GM23338 (cell line): Measurements from ENCODE around the gene FHIT. TPM values are rescaled to one million over a fixed set of nuclear protein-coding genes. Genes with fewer than 3 reads are reported as not detected.

Experiments used
- ATAC-seq: fragments of 200-7000 bp; cut with Tn5 transposase; 3 replicates; pipeline ENCODE4 v1.9.1; 2020
- DNase-seq: peaks from one replicate; pipeline ENCODE4 v3.0.0-alpha.2; 2015; ENCODE audit warnings: low spot score
- H2AFZ ChIP-seq: fragments of 200-600 bp; sonication (generic); 2 replicates; pipeline ENCODE4 v1.8.0; 2016; ENCODE audit warnings: antibody characterized with exemption, mild to moderate bottlenecking, moderate library complexity
- H3F3A ChIP-seq: fragments of 200-600 bp; sonication (generic); replicated peaks from 2 replicates; pipeline ENCODE4 v1.8.0; 2017; ENCODE audit warnings: antibody characterized with exemption, mixed run types, low read depth
- H3K27ac ChIP-seq: fragments of 200-600 bp; sonication (generic); 2 replicates; pipeline ENCODE4 v1.6.1; 2016; ENCODE audit warnings: low read depth
- H3K27me3 ChIP-seq: fragments of 200-600 bp; sonication (generic); 2 replicates; pipeline ENCODE4 v1.8.0; 2016; ENCODE audit warnings: mild to moderate bottlenecking, mixed run types, moderate library complexity; ENCODE audit not compliant: insufficient read depth
- H3K36me3 ChIP-seq: fragments of 200-600 bp; sonication (generic); 2 replicates; pipeline ENCODE4 v1.8.0; 2016; ENCODE audit warnings: mild to moderate bottlenecking; ENCODE audit not compliant: insufficient read depth
- H3K4me1 ChIP-seq: fragments of 200-600 bp; sonication (generic); 2 replicates; pipeline ENCODE4 v1.8.0; 2016; ENCODE audit warnings: mild to moderate bottlenecking, moderate library complexity; ENCODE audit not compliant: insufficient read depth
- H3K4me2 ChIP-seq: fragments of 200-600 bp; sonication (generic); 2 replicates; pipeline ENCODE4 v1.7.1; 2017; ENCODE audit warnings: mixed run types
- H3K4me3 ChIP-seq: fragments of 200-600 bp; sonication (generic); 2 replicates; pipeline ENCODE4 v1.6.1; 2016; ENCODE audit warnings: mixed run types
- H3K79me2 ChIP-seq: fragments of 200-600 bp; sonication (generic); replicated peaks from 2 replicates; pipeline ENCODE4 v1.8.0; 2017; ENCODE audit warnings: mild to moderate bottlenecking; ENCODE audit not compliant: insufficient read depth
- H3K9me2 ChIP-seq: fragments of 200-600 bp; sonication (generic); 2 replicates; pipeline ENCODE4 v1.8.0; 2017; ENCODE audit not compliant: insufficient read depth
- H4K20me1 ChIP-seq: fragments of 200-600 bp; sonication (generic); replicated peaks from 2 replicates; pipeline ENCODE4 v1.8.0; 2017; ENCODE audit warnings: mild to moderate bottlenecking; ENCODE audit not compliant: insufficient read depth
- H3K27ac Mint-ChIP-seq: 2 replicates; pipeline ENCODE4 v1.8.0; 2020; ENCODE audit warnings: inconsistent platforms, mild to moderate bottlenecking, moderate library complexity, mixed read lengths
- H3K27me3 Mint-ChIP-seq: 3 replicates; pipeline ENCODE4 v1.8.0; 2022; ENCODE audit warnings: low read depth, mild to moderate bottlenecking, moderate library complexity, mixed read lengths, inconsistent platforms; ENCODE audit not compliant: insufficient read depth, poor library complexity
- H3K36me3 Mint-ChIP-seq: 3 replicates; pipeline ENCODE4 v1.8.0; 2021; ENCODE audit warnings: low read depth, mild to moderate bottlenecking, inconsistent platforms, moderate library complexity, mixed read lengths
- H3K4me1 Mint-ChIP-seq: 3 replicates; pipeline ENCODE4 v1.8.0; 2020; ENCODE audit warnings: mild to moderate bottlenecking, inconsistent platforms, mixed read lengths
- H3K4me3 Mint-ChIP-seq: 3 replicates; pipeline ENCODE4 v1.8.0; 2021; ENCODE audit warnings: moderate library complexity, mild to moderate bottlenecking, inconsistent platforms, mixed read lengths
- H3K9me3 Mint-ChIP-seq: 3 replicates; pipeline ENCODE4 v1.8.0; 2020; ENCODE audit warnings: moderate library complexity, mild to moderate bottlenecking, inconsistent platforms, mixed read lengths
- CREB1 ChIP-seq: fragments of 250-450 bp; sonication (Bioruptor Pico); IDR thresholded peaks from 2 replicates; pipeline ENCODE4 v1.5.0; 2020; ENCODE audit warnings: low read depth, mild to moderate bottlenecking, moderate library complexity
- CTCF ChIP-seq, 2 experiments: fragments of 200-600 bp in 1 of 2; sonication (generic) in 1 of 2; conservative IDR thresholded peaks; 2 replicates each; pipeline versions ENCODE4 v1.5.1 to v1.6.1; 2016 to 2017; ENCODE audit warnings: antibody characterized with exemption in 2 of 2, low read depth in 2 of 2, mild to moderate bottlenecking in 2 of 2, moderate library complexity in 1 of 2
- EZH2 ChIP-seq: fragments of 200-600 bp; sonication (generic); IDR thresholded peaks from one replicate; pipeline ENCODE4 v1.8.0; 2017; ENCODE audit warnings: antibody characterized with exemption, mild to moderate bottlenecking, low read depth; ENCODE audit not compliant: unreplicated experiment
- EZH2phosphoT487 ChIP-seq: fragments of 200-600 bp; sonication (generic); IDR thresholded peaks from one replicate; pipeline ENCODE4 v1.8.1; 2018; ENCODE audit warnings: antibody characterized with exemption; ENCODE audit not compliant: unreplicated experiment
- JUNB ChIP-seq: IDR thresholded peaks from one replicate; pipeline ENCODE4 v1.6.1; 2016; ENCODE audit warnings: antibody characterized with exemption; ENCODE audit not compliant: unreplicated experiment
- NANOG ChIP-seq: IDR thresholded peaks from 2 replicates; pipeline ENCODE4 v1.6.1; 2016; ENCODE audit warnings: antibody characterized with exemption, borderline replicate concordance
- POLR2AphosphoS5 ChIP-seq: IDR thresholded peaks from 2 replicates; pipeline ENCODE4 v1.6.1; 2016; ENCODE audit warnings: antibody characterized with exemption, low read depth
- STAT1 ChIP-seq: IDR thresholded peaks from one replicate; pipeline ENCODE4 v1.6.1; 2016; ENCODE audit warnings: antibody characterized with exemption; ENCODE audit not compliant: unreplicated experiment
- ZNF114 ChIP-seq: fragments of 250-450 bp; sonication (Bioruptor Pico); IDR thresholded peaks from 2 replicates; pipeline ENCODE4 v1.5.0; 2020; ENCODE audit warnings: mild to moderate bottlenecking, moderate library complexity
- ZNF331 ChIP-seq: fragments of 250-450 bp; sonication (Bioruptor Pico); IDR thresholded peaks from 2 replicates; pipeline ENCODE4 v1.5.0; 2020; ENCODE audit warnings: low read depth, mild to moderate bottlenecking, moderate library complexity
- ZNF462 ChIP-seq: fragments of 250-450 bp; sonication (Bioruptor Pico); IDR thresholded peaks from 2 replicates; pipeline ENCODE4 v1.5.0; 2020; ENCODE audit warnings: mild to moderate bottlenecking, moderate library complexity
- polyA plus RNA-seq: library from polyadenylated mRNA; unstranded; fragments of >200 nt; fragmentation: Nextera tagmentation; extraction: Ambion mirVana; gene quantifications from 2 replicates; pipeline ENCODE4 v1.2.1, GENCODE V29; 2016
- total RNA-seq: library from RNA; depleted of rRNA; stranded (reverse); fragments of >200 nt; shearing (Covaris generic); gene quantifications from 2 replicates; pipeline ENCODE4 v1.2.3, GENCODE V29; 2014
- TF ChIP-seq, protein P1 (sequence below): IDR thresholded peaks from 2 replicates; pipeline ENCODE4 v1.6.1; 2016; ENCODE audit warnings: antibody characterized with exemption

FHIT gene
- total and polyA plus RNA-seq, 2 experiments from 2014 or later, result 3.0 to 8.3 TPM

DNA sequence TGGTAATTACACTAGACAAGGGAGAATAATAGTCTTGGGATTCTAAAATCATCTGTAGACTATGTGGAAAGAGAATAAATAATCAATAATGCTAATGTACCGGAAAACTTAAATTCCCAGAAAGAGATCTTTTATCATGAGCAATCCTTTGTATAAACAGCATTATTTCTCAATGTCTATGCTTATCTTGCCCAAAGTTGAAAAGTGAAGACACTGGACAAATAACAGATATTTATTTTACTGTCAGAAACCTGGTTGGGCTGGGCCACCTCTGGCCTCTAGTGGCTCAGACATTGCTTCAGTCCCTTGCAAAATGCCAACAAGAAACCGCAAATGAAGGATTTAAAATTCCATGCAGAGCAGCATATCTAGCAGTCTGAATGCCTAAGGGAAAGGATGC, 409.9 kb downstream of the FHIT start:
- Histone ChIP-seq H3K4me2 (no peak overlapping the region), H3K27me3 (no peaks in the 10 kb centered on the region), H4K20me1 (no peaks in the 10 kb centered on the region), H3K36me3 (no peaks in the 10 kb centered on the region), H3K9me2 (no peaks in the 10 kb centered on the region), H3F3A (no peaks in the 10 kb centered on the region), H3K4me1 (peaks cover 10% of the 10 kb centered on the region; the same call in 1 of the 2 replicates), H3K79me2 (no peaks in the 10 kb centered on the region), H2AFZ (no peak overlapping the region), H3K4me3 (no peak overlapping the region), H3K27ac (no peak overlapping the region)
- Mint-ChIP-seq H3K27ac (no peak overlapping the region), H3K4me3 (no peak overlapping the region), H3K4me1 (peaks cover 30% of the 10 kb centered on the region), H3K36me3 (no peaks in the 10 kb centered on the region; the same call in 2 of the 3 replicates), H3K27me3 (peaks cover 6% of the 10 kb centered on the region), H3K9me3 (no peaks in the 10 kb centered on the region)
- DNase-seq (no peak), ATAC-seq (no peak)
- TF ChIP-seq EZH2 (no peak), ZNF331 (CRISPR knock-in tag) (no peak), JUNB (no peak), EZH2phosphoT487 (no peak), POLR2AphosphoS5 (no peak), NANOG (no peak)
- TF ChIP-seq, protein P1, sequence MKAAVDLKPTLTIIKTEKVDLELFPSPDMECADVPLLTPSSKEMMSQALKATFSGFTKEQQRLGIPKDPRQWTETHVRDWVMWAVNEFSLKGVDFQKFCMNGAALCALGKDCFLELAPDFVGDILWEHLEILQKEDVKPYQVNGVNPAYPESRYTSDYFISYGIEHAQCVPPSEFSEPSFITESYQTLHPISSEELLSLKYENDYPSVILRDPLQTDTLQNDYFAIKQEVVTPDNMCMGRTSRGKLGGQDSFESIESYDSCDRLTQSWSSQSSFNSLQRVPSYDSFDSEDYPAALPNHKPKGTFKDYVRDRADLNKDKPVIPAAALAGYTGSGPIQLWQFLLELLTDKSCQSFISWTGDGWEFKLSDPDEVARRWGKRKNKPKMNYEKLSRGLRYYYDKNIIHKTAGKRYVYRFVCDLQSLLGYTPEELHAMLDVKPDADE, result no peak

- Mint-ChIP-seq H3K4me1 (peaks cover 30% of the 10 kb centered on the region), H3K27me3 (peaks cover 6% of the 10 kb centered on the region), H3K27ac (no peak overlapping the region), H3K4me3 (no peak overlapping the region), H3K9me3 (peaks cover 6% of the 10 kb centered on the region; the same call in 2 of the 3 replicates), H3K36me3 (peaks cover 3% of the 10 kb centered on the region; the same call in 1 of the 3 replicates)
- Histone ChIP-seq H3K4me3 (no peak overlapping the region), H3K79me2 (no peaks in the 10 kb centered on the region), H2AFZ (no peak overlapping the region), H3K4me2 (no peak overlapping the region), H3F3A (no peaks in the 10 kb centered on the region), H3K9me2 (no peaks in the 10 kb centered on the region), H3K27ac (no peak overlapping the region), H3K27me3 (no peaks in the 10 kb centered on the region), H3K4me1 (peaks cover 10% of the 10 kb centered on the region; the same call in 1 of the 2 replicates), H3K36me3 (no peaks in the 10 kb centered on the region), H4K20me1 (no peaks in the 10 kb centered on the region)
- TF ChIP-seq NANOG (no peak), POLR2AphosphoS5 (no peak), STAT1 (no peak), ZNF114 (CRISPR knock-in tag) (no peak), JUNB (no peak), ZNF462 (CRISPR knock-in tag) (no peak), EZH2 (no peak), CREB1 (CRISPR knock-in tag) (no peak), CTCF (conservative IDR thresholded peaks at IDR 0.05; ENCODE audit: low read depth in 2 of 2) (peak; percentile 11 to 50; a peak in 2 of 4 replicates)
- peak; percentile 31 for DNase-seq
- ATAC-seq, result peak; percentile 81
Observed at GRCh38 chr3:60839246-60839645, 412.0 kb downstream of the FHIT start.
